Erythroblast (primary cell): ENCODE data around the gene EPHB1.

ENCODE experiments used
- GATA1 ChIP-seq: IDR thresholded peaks from 2 replicates; pipeline ENCODE4 v1.6.1; 2011; ENCODE audit warnings: low read depth, mild to moderate bottlenecking, control low read depth, low read length, moderate library complexity
- POLR2A ChIP-seq: IDR thresholded peaks from 2 replicates; pipeline ENCODE4 v1.6.1; 2011; ENCODE audit warnings: mild to moderate bottlenecking, low read length

- no peak for TF ChIP-seq GATA1
- no peak for TF ChIP-seq POLR2A
Measured at GRCh38 chr3:135155228-135155627, 360.2 kb downstream of the EPHB1 start.
